ENCODE data around the gene NCKAP5. TPM values are rescaled to one million over a fixed set of nuclear protein-coding genes. Genes with fewer than 3 reads are reported as not detected.

The NCKAP5 gene
- 1 to 10 TPM; 3.1 to 8.4 (median 7.2) TPM for polyA plus RNA-seq (ENCODE audit: insufficient read length in 4 of 4)

DNA sequence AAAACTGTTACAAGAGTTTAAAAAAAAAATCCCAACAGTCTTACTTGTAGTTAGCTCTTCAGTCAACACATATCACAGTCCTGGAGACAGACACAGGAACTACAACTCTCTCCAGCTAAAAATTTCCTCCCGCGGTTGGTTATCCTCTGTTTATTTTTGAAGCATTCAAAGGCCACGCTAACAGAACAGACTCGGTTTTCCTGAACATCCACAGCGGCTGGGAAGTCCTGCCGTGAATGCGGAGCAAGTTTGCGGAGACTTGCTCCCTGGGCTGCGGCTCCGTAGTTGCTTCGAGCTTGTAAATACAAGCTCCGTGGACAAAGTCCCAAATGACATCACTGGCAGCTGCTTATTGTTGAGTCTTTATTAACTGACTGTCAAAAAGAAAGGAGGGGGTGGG is at the start of gene NCKAP5:
NCKAP5 (minus strand) TSS at position 292 of the 400 bp plus-strand sequence. CDS start 50,937 bp downstream, outside the sequence.
- DNase-seq (ENCODE audit: low read depth in 4 of 4, low spot score in 3 of 4): peak in 2 of 4 donors; percentile 52 to 64

DNA sequence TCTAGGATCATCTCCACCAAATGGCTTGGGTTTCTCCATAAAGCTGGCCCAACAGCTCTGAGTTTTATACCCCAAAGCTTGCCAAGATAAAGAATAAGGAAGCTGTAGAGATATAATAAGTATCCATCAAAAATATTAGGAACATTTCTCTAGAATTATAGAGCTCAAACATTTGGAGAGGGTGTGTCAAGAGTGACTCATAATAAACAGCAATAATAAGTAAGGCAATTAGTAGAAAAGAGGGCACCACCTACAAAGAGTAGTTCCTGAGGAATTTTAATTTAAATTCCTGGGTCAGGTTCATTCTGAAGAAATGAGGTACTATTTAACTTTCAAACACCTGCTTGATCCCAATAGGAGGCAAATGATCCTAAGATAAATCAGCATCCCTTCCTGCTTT is 41.4 kb upstream of the NCKAP5 start:
- DNase-seq (ENCODE audit: low read depth in 4 of 4, low spot score in 3 of 4): no peak

DNA sequence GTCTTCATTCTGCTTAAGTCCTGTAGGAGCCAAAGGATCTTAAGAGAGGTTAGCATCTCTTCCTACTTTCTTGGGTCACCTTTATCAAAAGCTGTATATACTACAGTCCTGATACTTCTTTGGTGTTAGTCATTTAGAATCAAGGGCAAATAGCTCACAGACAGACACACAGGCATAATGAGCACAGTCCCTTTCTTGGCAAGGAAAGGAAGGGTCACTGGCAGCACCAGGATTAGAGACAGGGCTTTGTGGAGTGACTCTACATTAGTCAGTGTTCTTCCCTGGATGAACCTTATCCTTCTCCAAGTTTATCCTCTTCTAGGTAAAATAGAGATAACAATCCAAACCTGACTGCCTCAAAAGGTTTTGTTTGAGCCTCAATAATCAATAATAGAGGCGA is 40.0 kb upstream of the NCKAP5 start:
- DNase-seq (ENCODE audit: low read depth in 4 of 4, low spot score in 3 of 4): no peak

DNA sequence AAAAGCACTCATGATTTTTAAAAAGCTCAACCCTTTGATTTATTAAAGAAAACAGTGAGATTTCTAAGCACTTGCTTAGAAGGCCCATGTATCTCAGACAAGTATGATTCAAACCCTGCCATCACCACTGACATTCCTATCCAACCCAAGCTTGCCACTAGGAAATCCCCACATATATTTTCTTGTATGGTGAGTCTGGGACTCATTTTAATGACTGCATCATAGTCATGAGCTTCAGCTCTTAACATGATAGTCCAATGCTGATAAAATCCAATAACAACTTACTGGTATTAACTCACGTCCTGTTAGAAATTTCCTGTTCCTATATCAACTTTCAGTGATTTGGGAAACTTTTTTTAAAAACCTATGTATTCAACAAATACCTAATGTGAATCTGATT is 39.4 kb upstream of the NCKAP5 start:
- no peak for DNase-seq (ENCODE audit: low read depth in 4 of 4, low spot score in 3 of 4)

DNA sequence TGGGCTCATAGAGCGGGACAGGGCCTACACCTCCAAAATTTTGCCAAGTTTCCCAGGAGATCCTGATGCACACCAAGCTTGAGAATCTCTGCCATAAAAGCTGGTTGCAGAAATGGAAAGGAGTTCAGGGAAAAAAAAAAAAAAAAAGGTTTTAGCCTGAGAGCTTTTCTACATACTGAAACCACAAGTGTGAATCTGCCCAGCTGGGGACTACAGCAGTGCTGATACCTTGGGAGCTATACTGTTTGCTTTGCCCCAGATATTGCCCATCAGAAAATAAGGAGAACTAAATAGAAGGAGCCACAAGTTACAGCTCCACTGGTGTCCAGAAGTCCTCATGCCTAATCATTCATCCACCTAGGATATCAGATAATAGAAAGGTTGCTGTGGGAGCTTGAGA is 38.4 kb upstream of the NCKAP5 start:
- no peak for DNase-seq (ENCODE audit: low read depth in 4 of 4, low spot score in 3 of 4)

DNA sequence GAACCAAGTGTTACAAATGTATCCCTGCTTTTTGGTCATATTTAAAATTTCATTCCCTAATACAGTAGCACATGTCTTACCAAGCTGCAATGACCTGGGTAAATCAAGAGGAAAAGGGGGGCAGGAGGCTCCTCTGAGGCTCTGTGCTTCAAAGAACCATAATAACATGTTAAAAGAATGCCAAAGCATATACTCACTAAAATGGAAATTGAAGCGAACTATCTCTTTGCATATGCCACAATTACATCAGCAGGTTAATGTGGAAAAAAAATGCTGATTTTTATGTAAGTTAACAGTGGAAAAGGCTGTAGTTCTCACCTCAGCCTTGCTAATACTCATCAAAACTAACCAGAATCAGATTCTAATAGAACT is 37.5 kb upstream of the NCKAP5 start:
- no peak for DNase-seq (ENCODE audit: low read depth in 4 of 4, low spot score in 3 of 4)

DNA sequence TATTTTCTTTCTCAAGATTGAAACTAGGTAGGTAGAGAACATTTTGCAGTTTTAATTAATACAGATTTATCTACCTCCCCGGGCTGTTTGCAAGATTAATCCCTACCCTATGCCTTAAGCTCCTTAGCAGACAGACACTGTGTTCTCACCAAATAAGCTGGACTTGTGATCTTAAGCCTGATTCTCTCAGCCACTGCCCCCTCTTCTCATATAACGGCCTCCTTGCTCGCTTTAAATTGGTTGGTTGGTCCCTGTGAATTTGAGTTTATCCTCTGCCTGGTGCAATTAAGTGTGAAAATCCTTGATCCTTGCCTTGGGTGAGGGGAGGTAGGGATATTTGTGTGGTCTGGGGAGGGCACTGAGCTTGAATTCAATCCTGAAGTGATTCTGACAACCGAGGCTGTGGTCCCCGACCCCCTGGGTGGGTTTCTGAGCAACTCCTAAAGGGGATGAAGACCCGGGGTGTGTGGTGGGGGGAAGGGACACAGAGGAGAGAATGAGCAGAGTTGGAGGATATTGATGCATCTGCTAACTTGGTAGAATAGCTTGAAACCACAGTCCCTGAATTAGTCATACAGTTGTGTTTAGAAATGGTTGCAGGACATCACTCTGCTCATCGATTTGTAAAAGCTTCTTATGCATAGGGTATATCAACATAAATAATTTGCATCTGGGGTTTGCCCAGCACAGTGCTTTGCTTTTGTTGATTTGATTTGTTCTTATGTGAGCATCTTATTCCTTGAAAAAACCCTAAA is 36.9 kb upstream of the NCKAP5 start:
- DNase-seq (ENCODE audit: low read depth in 4 of 4, low spot score in 3 of 4): no peak

DNA sequence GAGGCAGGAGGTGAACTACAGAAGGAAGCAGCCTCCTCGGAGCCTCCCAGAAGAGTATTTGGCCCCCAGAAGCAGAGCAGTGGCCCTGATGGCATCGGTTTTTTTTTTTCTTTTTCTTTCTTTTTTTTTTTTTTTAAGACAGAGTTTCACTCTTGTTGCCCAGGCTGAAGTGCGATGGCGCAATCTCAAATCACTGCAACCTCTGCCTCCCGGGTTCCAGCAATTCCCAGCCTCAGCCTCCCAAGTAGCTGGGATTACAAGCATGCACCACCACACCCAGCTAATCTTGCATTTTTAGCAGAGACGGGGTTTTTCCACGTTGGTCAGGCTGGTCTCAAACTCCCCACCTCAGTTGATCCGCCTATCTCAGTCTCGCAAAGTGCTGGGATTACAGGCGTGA is 34.8 kb upstream of the NCKAP5 start:
- DNase-seq (ENCODE audit: low read depth in 4 of 4, low spot score in 3 of 4): no peak

DNA sequence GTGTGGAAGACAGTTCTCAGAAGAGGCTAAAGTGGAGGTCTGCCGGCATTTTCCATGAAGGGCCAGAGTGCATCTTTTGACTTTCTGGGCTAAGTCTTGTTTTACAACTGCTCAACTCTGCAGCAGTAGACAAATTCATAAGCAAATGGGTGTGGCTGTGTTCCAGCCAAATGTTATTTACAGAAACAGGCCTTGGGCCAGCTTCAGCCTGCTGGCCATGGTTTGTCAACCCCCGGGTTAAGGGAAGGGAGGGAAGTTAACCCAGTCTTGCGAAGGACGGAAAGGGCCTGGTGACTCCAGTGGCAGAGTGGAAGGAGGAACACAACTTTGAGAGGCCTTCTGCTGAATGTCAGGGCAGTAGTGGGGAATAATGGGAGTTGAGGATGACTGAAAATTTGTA is 34.3 kb upstream of the NCKAP5 start:
- DNase-seq (ENCODE audit: low read depth in 4 of 4, low spot score in 3 of 4): no peak

DNA sequence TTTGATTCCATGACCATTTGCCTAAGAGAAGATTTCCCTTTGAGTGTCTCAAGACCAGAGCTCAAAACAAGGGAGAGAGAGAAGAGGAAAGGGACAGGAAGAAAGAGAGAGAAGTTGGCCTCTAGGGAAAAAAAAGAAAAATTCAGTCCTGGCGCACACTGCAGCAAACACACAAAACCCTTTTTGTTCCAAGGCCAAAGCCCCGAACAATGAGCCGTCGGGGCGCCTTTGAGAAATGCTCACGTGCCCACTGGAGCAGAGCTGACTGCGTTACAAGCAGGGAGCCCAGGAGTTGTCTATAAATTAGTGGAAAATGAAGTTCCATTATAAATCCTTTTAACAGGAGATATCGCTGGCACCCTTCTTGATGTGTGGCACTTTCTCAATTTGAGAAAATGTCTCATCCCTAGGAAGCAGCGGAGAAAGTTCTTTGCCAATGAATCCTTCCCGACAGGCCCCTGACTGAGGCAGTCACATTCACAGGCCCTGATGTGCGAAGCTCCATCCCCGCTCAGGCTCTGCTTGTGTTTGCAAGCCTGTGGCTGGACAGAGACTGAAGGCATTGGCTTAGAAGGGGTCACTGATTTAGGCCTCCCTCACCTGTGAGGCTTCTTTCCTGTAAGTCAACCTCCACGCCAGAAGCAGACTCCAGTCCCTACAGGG is 32.1 kb upstream of the NCKAP5 start:
- DNase-seq (ENCODE audit: low read depth in 4 of 4, low spot score in 3 of 4): no peak

DNA sequence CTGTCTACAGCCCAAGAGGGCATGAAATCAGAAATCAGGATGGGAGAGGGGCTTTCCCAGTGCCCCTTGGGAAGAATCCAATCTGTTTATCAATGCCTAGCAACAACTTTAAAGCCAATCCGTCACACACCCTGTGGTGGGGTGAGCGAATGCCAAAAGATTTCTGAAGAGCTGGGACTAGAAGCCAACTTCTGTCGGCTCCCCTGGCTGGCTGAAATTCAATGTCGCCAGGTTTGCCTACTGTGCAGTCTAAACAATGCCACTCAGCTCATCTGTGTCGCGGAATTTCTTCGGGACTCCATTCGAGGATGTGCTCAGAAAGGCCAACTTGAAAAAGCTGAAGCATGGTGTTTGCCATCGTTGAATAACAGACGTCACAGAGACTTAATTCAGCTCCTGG is 31.5 kb upstream of the NCKAP5 start:
- DNase-seq (ENCODE audit: low read depth in 4 of 4, low spot score in 3 of 4): no peak

DNA sequence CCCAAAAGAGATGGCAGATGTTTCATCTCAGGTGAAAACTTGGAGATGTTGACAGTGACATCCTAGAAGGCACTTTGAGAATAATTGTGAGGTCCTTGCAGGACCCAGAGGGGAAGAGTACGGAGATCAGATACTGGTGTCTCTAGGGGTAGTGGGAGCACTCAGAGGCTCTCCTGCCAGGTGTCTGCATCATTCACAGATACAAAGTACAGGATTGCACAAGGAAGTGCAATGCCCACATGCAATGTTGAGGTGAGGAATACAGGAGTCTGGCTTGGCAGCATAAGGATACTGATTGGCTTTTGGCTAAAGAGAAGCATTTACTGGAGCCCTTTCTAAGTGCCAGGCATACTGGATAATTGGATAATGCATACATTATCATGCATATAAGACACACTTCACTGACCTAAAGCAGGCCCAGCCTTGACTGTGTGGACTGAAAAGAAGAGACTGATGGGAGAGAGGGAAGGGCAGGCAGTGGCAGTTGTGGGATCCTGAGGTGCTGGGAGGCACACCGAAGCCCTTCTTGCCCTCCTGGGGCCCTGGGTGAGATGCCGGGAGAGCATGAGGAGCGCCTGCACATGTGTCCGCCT is 31.0 kb upstream of the NCKAP5 start:
- no peak for DNase-seq (ENCODE audit: low read depth in 4 of 4, low spot score in 3 of 4)

DNA sequence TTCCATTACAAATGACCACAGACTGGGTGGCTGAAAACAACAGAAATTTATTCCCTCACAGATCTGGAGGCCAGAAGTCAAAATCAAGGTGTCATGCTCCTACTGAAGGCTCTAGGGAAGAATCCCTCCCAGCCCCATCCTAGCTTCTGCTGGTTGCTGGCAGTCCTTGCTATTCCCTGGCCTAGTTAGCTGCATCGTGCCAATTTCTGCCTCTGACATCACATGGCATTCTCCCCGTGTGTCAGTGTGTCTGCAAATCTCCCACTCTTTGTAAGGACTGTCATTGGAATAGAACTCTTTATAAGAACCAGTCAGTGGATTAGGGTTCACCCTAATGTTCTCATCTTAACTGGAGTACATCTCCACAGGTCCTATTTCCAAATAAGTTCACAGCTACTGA is 30.5 kb upstream of the NCKAP5 start:
- no peak for DNase-seq (ENCODE audit: low read depth in 4 of 4, low spot score in 3 of 4)

DNA sequence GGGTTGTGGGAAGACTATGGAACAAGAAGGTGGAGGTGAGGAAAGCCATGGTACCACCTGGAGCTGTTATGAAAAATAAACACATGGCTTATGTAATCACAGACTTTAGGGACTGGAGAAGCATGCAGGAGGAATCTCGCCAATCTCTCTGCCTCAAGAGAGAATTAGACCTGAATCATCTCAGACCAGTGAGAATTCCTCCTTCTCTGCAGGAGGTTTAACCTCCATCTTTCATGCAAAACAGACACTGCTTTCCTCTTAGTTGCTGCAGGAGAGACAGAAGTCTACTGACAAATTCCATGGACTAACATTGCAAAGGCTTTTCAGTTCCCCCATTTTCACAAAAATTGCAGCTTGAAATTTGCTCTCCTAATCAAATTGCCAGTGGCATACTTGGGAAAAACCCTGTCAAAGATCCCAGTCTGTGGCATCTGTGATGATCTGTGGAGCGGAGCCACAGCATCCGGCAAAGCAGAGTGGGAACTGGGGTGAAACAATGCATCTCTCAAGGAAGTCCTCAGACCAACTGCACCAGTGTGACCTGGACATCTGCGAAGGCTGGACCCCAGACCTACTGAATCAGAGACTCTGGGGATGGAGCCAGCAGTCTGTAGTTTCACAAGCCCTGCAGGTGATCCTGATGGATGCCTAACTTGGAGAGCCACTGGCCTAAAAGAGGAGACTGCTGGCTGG is 28.6 kb upstream of the NCKAP5 start:
- no peak for DNase-seq (ENCODE audit: low read depth in 4 of 4, low spot score in 3 of 4)

DNA sequence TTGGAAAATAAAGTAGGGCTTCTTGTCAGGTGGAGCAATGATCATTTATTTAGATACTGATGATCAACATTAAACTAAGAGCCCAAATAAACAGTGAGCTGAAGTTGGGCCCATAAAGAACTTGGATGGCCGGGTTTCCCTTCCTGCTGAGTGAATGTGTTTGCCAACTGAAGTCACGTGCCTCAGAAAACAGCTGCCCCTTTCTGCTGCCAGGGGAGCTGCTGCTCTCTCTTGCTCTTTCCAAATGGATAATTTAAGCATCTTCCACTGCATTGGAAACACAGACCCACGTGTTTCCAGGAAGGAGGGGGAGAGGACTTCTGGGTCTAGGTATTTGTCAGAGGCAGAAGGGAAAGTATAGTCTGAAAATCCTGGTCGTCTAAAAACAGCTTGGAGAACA is 22.9 kb upstream of the NCKAP5 start:
- no peak for DNase-seq (ENCODE audit: low read depth in 4 of 4, low spot score in 3 of 4)

DNA sequence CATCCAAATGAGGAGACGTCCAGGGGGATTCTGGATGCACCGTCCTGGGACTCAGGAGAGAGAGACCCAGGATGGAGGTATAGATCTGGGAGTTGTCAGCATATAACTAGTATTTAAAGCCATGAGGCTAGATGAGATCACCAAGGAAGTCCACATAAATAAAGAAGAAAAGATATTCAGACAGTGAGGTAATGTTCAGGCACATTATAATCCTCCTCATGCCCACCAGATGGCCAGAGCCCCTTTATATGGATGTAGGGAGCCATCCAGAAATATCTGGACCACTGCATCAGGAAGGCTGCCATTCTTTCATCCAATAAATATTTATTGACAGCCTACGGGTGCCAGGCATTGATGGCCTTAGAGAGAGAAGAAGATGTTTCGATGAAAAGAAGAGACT is 21.2 kb upstream of the NCKAP5 start:
- no peak for DNase-seq (ENCODE audit: low read depth in 4 of 4, low spot score in 3 of 4)

DNA sequence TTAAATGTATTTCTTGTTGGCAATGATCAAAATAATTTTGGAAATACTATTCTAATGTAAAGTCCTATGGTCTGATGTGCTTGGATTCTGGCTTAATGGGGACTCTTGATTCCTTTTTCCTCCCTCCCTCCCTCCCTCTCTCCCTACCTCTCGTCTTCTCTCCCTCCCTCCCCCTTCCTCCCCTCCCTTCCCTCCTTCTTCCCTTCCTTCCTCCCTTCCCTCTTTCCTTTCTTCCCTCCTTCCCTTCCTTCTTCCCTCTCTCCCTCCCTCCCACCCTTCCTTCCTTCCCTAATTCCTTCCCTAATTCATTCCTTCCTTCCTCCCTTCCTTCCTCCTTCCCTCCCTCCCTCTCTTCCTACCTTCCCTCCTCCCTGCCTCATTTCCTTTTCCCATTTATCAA is 19.9 kb upstream of the NCKAP5 start:
- DNase-seq (ENCODE audit: low read depth in 4 of 4, low spot score in 3 of 4): no peak

DNA sequence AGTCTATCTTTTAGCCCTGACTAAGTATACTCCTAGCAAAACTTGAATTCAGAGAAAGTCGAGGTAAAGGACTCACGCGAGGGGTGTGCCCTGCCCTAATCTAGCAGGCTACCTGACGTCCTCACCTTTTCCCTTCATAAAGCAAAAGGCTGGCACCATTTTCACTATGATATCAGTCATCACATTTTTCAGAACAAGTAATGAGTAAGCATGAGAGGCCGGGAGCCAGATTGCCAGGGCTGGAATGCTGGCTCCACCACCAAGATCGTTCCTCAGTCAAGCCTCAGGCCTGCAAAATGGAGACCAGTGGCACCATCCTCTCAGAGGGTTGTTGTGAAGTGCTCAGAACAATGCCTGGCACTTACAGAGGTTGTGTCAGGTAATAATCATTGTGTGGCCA is 18.7 kb upstream of the NCKAP5 start:
- no peak for DNase-seq (ENCODE audit: low read depth in 4 of 4, low spot score in 3 of 4)

DNA sequence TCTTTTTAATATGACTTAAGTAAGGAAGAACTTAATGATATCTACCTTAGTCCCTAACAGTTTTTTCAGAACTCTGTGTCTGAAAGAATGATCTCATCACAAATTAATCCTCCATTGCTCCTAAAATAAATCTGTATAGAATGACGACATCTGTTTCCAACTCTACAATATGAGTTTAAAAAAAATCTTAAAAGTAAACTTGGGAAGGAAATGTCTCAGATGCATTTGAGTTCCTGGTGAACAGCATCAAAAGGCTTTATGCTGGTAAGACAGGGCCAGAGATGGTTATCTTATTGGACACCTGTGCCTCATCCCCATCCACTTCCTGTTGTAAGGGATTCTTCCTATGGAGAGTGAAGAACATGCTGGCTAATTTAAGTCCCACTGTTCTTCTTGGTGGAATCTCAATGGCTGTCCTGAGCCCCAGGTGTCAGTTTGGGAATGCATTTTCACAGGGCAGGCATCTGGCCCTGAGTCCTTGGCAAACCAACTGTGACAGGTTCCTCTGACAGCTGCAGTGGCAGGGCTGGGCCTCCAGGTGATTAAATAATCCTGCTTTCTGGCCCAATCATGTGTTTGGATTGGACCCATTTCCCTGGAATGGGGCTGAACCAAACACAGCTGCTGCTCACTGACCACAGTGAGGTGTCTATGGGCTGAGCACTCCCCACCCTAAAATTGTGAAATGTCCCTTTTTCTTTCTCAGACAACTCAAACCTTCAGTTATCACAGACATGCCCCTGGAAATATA is 12.9 kb upstream of the NCKAP5 start:
- DNase-seq (ENCODE audit: low read depth in 4 of 4, low spot score in 3 of 4): no peak

DNA sequence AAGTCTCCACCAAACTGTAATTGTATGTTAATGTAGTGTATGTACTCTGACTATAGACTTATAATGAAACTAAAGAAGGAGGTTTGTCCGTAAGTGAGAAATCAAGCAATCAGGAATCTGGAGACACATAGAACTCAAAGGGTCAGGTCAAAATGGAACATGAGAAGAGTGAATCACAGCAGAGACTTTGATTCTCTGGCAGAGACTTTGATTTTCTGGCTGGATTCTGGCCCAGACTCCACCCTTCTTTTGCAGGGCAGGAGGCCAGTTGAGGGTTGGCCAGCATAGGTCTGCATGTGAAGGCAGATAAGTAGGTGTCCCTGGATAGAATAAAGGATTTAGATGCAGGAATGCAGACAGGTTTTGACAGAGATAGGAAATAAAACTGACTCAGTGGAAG is 11.0 kb upstream of the NCKAP5 start:
- DNase-seq (ENCODE audit: low read depth in 4 of 4, low spot score in 3 of 4): no peak

DNA sequence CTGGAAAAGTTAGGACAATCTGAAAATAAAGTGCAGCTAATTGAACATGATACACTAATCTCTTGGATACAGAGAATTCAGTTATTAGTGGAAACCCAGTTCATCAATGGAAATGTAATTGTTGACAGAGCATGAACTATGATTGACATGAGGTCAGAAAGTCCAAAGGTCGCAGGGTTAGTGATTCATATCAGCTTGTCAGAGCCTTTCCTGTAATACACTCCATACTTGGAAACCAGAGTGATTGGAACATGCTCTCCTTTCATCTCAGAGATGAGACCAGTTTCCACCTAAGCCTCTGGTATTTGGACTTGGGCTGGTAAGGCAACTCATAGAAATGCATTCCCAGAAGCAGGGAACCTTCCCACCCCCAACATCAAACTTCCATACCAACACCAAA is 8.5 kb upstream of the NCKAP5 start:
- no peak for DNase-seq (ENCODE audit: low read depth in 4 of 4, low spot score in 3 of 4)
